Activated gamma-delta T cell treated with Interleukin-2 at 50 U/mL for 16 hours (primary cell): ENCODE data around the gene SLC25A13.
"Not testable (repeated sequence)": the region's sequence is repeated elsewhere in the genome, so short reads cannot be mapped to it uniquely, and the experiment has no call there.

Source experiments
- DNase-seq: peaks from one replicate; pipeline ENCODE4 v3.0.0-alpha.2; 2020

The SLC25A13 gene

DNA sequence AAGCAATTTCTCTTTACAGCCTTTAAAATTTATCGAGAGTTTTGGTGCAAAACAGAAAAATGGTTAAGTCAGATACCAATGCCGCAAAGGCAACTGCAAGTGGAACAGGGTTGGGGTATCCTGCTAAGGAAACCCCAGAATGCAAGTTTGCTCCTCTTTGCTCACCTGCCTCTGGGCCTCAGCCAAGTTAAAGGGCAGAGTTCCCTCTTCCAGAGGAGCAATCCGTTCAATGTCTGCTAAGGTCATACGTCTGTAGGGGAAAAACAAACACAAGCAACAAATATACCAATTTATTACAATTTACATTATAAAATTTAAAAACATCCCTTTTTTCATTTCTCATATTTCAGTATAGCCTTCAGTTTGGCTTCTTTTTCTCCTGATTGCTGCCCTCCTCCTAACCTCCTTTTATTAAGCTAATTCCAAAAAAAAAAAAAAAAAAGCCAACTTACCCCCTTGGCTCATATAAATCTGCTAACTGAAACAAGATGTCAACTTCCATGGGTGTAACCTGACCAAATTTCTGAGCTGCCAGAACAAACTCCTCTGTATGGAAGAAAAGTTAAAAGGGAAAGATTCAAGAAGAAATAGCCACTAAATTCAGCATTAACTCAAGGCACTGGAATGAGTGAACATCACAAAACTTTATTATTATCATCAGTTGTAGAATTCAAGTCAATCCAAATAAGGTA, 132.6 kb downstream of the SLC25A13 start:
- no peak for DNase-seq

DNA sequence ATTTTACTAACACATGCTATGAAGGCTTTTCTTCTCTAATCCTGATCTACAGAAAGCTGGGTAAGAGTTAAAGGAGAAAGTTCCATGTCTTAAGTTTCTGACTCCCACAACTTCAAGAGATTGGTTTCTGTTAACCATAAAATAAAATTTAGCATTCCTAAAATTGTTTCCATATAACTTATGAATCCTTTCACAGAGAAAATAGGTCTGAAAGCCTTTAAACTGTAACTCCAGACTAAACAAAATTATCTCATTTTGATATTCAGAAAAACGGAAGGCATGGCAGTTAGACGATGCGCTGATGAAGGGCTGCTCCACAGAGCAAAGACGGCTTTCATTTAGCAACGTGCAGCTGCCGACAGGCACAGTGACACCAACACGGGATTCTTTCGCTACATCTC, 133.3 kb downstream of the SLC25A13 start:
- DNase-seq, result no peak

DNA sequence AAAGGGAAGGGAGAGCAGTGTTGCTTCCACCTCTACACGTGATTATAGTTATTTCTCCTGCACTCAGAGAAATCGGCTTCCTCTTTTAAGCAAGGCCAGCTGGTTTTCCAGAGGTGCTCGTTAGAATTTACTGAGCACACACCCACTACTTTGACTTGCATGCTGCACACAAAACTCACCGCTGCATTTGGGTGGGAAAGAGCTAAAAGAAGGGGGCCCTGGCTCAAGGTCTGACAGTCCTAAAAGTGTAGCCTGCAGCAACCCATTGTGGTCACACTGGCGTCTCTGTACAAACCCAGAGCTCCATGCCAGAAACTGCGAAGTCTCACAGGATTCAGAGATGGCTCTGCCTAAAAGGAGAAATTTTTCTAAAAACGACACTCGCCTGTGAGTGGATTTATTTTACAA, 133.7 kb downstream of the SLC25A13 start:
- no peak for DNase-seq

GRCh38 chr7:96187735-96188134, 134.2 kb downstream of the SLC25A13 start:
- DNase-seq, result no peak

DNA sequence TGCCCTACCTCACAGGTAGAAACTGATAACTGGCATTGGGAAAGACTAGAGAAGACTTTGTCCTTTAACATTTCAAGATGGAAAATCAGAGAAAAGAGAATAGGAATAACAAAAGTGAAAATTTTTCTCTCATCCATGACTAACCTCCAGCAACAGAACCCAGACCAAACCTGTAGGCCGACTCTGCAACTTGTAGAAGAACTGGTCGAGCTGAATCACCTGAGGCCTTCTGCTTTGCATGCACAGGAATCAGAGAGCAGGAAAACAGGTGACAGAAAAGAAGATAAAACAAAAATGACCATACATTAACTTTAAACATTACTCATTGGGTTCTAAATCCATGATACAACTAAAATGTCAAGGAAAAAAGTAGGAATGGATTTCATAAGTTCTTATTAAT, 137.1 kb downstream of the SLC25A13 start:
- no peak for DNase-seq

- no peak for DNase-seq
Observed at GRCh38 chr7:96183163-96183670, 138.7 kb downstream of the SLC25A13 start.

DNA sequence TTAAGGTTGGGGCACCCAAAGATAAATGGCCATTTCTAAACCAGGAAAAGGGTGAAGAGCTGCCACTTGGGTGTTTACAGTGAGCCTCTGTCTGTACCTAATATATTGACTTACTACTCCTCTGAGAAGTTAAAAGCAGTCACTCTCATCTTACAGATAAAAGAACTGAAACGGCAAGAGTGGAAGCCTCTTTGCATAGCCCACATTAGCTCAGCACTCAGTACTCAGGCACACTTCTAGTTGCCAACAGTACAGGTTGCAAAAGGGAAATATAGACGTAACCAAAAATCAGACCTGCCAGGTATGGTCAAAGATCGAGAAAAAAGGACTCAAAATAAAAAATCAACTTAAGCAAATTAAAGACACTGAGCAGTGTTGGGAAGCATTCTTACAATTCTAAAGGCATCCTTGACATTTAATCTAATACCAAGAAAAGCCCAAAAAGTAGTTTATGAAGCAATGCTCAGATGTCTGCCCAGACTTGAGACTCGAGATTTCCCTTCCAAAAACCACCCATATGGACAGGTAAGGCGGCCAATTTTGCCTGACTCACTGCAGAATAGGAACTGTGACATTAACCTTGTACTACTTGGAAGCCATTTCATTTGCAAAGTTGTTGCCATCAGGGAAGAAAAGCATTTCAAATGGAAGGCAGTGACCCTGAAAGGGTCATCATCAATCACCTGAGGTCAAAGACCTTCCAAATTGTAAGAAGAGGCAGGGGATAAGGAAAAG, 139.3 kb downstream of the SLC25A13 start:
- no peak for DNase-seq

DNA sequence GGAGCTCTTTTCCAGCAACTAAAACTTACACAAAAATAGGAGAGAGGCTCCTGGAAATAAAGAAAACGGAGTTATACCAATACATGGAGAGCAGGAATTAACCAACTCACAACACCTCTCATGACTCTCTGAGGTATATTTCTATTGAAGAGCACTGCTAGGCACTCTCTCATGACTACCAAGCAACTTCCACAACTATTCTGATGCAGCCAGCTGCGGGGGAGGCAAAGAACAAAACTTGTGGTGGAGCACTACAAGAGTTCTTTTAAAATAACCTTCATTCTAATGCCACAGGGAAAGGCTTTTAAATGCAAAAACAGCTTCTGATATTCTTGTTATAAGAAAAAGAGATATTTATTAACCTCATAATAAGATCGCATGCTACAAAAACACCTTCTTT, 140.7 kb downstream of the SLC25A13 start:
- DNase-seq, result no peak

- no peak for DNase-seq
Observed at GRCh38 chr7:96179837-96180236, 142.1 kb downstream of the SLC25A13 start.

- DNase-seq, result no peak
Observed at GRCh38 chr7:96179341-96179740, 142.6 kb downstream of the SLC25A13 start.

DNA sequence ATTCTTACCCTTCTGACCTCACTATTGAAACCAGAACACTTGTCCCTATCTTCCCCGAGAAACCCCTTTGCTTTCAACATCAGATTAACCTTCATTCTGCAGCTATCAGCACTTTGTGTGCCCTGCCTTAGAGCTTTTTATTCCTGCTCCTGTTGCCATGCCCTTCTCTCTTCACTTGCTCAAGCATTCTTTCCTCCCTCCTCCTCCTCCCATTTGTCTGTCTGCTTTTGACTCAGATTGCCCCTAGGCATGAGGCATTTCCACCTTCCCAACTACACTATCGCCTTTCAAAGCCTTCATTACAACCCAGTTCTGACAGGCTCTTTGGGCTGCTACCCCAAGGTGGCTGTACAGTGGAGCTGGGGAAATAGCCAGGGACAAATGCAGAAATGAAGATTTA, 143.3 kb downstream of the SLC25A13 start:
- no peak for DNase-seq

GRCh38 chr7:96177353-96177752, 144.5 kb downstream of the SLC25A13 start:
- no peak for DNase-seq

GRCh38 chr7:96174812-96175211, 147.1 kb downstream of the SLC25A13 start:
- DNase-seq, result no peak

DNA sequence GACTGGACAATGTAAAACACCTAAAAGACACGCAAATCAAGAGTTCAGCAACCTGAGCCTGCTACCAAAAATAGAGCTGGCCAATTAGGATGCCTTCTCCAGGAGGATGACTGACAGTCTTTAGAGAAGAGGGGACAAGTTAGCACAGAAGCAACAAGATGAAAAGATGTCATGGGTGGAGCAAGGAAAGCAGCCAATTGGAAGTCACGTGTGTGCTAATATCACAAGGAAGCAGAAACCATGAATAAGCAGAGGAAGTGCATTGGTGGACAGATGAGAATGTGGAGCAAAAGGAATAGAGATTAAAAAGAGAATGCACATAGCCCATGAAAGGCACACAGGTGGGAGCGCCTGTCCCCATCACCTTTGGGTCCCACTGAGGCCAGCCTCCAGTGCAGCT, 148.1 kb downstream of the SLC25A13 start:
- DNase-seq, result no peak

- no peak for DNase-seq
Observed at GRCh38 chr7:96169439-96169838, 152.5 kb downstream of the SLC25A13 start.

GRCh38 chr7:96167424-96167823, 154.5 kb downstream of the SLC25A13 start:
- DNase-seq, result no peak

DNA sequence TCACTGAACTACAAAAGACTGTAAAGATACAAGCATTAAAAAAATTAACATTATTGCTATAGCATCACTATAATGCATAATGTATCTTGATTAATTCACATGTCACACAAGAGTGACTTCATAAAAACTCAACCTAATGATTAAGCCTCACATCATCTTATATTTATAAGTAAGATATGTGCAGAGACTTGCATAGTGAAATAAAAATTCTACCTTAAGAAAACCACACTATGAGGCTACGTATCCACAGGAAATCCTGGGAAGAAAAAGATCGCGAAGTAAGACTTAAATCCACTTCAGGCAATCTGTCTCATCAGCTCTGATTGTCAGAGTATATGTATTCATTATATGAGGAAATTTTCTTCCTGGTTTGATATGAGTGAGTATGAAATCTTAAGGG, 160.0 kb downstream of the SLC25A13 start:
- no peak for DNase-seq

DNA sequence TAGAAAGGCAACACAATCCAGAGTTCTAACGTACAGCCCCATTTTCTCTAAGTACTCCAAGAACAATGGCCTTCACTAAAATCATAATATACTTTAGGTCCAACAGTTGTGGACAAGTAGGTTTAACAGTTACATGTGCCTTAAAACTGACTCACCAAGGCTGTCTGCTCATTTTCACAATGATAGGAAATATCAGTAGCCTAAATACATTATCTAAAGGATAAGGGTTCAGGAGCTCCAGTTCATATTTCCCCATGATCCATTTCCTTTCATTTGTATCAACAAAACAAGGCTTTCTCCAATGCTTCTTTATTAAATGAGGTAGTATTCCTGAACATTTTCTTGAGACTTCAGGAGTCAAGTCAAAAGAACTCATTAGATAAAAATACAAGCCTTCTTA, 164.0 kb downstream of the SLC25A13 start:
- no peak for DNase-seq

DNA sequence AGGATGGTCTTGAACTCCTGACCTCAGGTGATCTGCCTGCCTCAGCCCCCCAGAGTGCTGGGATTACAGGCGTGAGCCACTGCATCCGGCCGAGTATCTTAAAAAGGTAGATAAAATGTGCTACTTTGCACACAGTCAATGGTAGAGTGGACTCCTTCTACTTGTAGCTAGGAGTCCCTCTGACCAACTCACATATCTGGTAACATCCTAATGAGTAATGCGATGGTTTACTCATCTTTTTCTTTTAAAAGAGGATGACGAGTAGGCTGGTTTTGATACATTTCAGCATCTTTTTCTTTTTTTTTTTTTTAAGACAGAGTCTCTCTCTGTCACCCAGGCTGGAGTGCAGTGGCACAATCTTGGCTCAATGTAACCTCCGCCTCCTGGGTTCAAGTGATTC, 167.4 kb downstream of the SLC25A13 start:
- not testable (repeated sequence) for DNase-seq

GRCh38 chr7:96152706-96153105, 169.2 kb downstream of the SLC25A13 start:
- no peak for DNase-seq

DNA sequence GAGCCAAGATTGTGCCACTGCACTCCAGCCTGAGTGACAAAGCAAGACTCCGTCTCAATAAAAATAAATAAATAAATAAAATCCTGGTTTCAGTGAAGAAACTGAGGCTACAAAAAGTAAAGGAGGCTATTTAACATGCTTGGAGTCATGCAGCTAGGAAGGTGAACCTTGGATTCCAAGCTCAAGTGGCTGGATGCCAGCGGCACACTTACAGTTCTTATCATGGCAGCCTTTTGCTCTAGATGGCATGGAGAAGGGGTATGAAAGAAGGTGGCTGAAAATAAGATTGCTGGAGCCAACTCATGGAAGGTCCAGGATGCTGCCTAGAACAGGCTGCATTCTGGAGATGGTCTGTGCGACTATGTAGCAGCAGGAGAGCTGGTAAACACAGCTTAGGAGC, 170.0 kb downstream of the SLC25A13 start:
- DNase-seq, result no peak

DNA sequence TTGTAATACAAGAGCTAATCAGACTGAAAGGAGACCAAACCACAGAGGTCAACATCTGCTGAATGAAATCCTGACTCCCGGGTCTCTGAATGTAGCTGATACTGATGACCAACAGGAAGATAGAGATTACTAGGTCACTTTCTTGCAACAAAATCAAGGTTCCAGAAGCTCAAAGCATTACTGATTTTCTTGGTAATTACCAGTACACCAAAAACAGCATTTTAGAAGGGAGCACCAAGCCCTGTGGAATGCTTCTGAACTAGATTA, 177.7 kb downstream of the SLC25A13 start:
- no peak for DNase-seq

GRCh38 chr7:96143495-96144259, 178.2 kb downstream of the SLC25A13 start:
- no peak for DNase-seq
